Measurements from ENCODE around the gene STK26. TPM values are rescaled to one million over a fixed set of nuclear protein-coding genes. Genes with fewer than 3 reads are reported as not detected.

STK26 gene
- total RNA-seq, 2 donors from 2014 or later = 19.2 to 21.9 TPM

- DNase-seq = no peak
- TF ChIP-seq CTCF (IDR thresholded peaks at IDR 0.05) = no peak
- Histone ChIP-seq H3K9ac (ENCODE audit: low read depth in 2 of 2, low read length in 2 of 2) (no peak overlapping the region), H3K27ac (no peak overlapping the region), H3K36me3 (no peaks in the 10 kb centered on the region), H3K27me3 (no peaks in the 10 kb centered on the region), H3K4me3 (no peak overlapping the region), H3K4me1 (no peaks in the 10 kb centered on the region), H3K9me3 (no peaks in the 10 kb centered on the region)
- intact Hi-C loops (cut with DNase I) = loop anchor here (10.0 kb wide), 1 partner anchor 138 kb away; no protein-coding TSS in a partner anchor
These were observed 63.6 kb downstream of the STK26 start for GRCh38 chrX:132086672-132087071.

GRCh38 chrX:132088864-132089263 lies 65.8 kb downstream of the STK26 start:
- Histone ChIP-seq H3K27ac (no peak overlapping the region), H3K9ac (ENCODE audit: low read depth in 2 of 2, low read length in 2 of 2) (no peak overlapping the region), H3K27me3 (no peaks in the 10 kb centered on the region), H3K4me3 (no peak overlapping the region), H3K4me1 (no peaks in the 10 kb centered on the region), H3K9me3 (no peaks in the 10 kb centered on the region), H3K36me3 (no peaks in the 10 kb centered on the region)
- TF ChIP-seq CTCF (IDR thresholded peaks at IDR 0.05) = no peak
- intact Hi-C loops (cut with DNase I) = loop anchor here (10.0 kb wide), 1 partner anchor 136 kb away; no protein-coding TSS in a partner anchor
- DNase-seq = no peak

- no peak overlapping the region for H3K9ac ChIP-seq (ENCODE audit: low read depth in 2 of 2, low read length in 2 of 2)
- H3K4me3 ChIP-seq = no peak overlapping the region
- no peaks in the 10 kb centered on the region for H3K27me3 ChIP-seq
- intact Hi-C loops (cut with DNase I) = loop anchor here (5.0 kb wide), 1 partner anchor 527 kb away; no protein-coding TSS in a partner anchor
- no peak overlapping the region for H3K27ac ChIP-seq
- TF ChIP-seq CTCF (IDR thresholded peaks at IDR 0.05) = no peak
- no peaks in the 10 kb centered on the region for H3K4me1 ChIP-seq
- H3K36me3 ChIP-seq = no peaks in the 10 kb centered on the region
- no peak for DNase-seq
- no peaks in the 10 kb centered on the region for H3K9me3 ChIP-seq
These were observed 67.5 kb downstream of the STK26 start for GRCh38 chrX:132090403-132091159.

GRCh38 chrX:132092439-132093065 lies 69.5 kb downstream of the STK26 start:
- no peak overlapping the region for H3K4me3 ChIP-seq
- TF ChIP-seq CTCF (IDR thresholded peaks at IDR 0.05) = peak; percentile 83
- no peak overlapping the region for H3K9ac ChIP-seq (ENCODE audit: low read depth in 2 of 2, low read length in 2 of 2)
- intact Hi-C loops (cut with DNase I) = loop anchor here (5.0 kb wide), 1 partner anchor 525 kb away; no protein-coding TSS in a partner anchor
- H3K9me3 ChIP-seq = no peaks in the 10 kb centered on the region
- H3K4me1 ChIP-seq = no peaks in the 10 kb centered on the region
- peak; percentile 52 for DNase-seq
- H3K36me3 ChIP-seq = no peaks in the 10 kb centered on the region
- H3K27me3 ChIP-seq = no peaks in the 10 kb centered on the region
- H3K27ac ChIP-seq = no peak overlapping the region

- H3K9ac ChIP-seq (ENCODE audit: low read depth in 2 of 2, low read length in 2 of 2) = no peak overlapping the region
- H3K36me3 ChIP-seq = no peaks in the 10 kb centered on the region
- H3K4me3 ChIP-seq = no peak overlapping the region
- DNase-seq = no peak
- no peak for TF ChIP-seq CTCF (IDR thresholded peaks at IDR 0.05)
- intact Hi-C loops (cut with DNase I) = loop anchor here (5.0 kb wide), 1 partner anchor 524 kb away; no protein-coding TSS in a partner anchor
- no peaks in the 10 kb centered on the region for H3K4me1 ChIP-seq
- H3K27me3 ChIP-seq = no peaks in the 10 kb centered on the region
- H3K27ac ChIP-seq = no peak overlapping the region
- no peaks in the 10 kb centered on the region for H3K9me3 ChIP-seq
These were observed 70.2 kb downstream of the STK26 start for GRCh38 chrX:132093239-132093860.

All from colonic mucosa (tissue), 4 donors.